GM20431 (cell line): Measurements from ENCODE around the gene EVC.
"Not testable (repeated sequence)": the region's sequence is repeated elsewhere in the genome, so short reads cannot be mapped to it uniquely, and the experiment has no call there.

Source experiments
- in situ Hi-C: fragments of 300-500 bp; cut with MseI, MboI; formaldehyde crosslinking; loops from one replicate; pipeline ENCODE4 v1.15.0; 2020; ENCODE audit warnings: low sequenced_read_pairs; ENCODE audit not compliant: unreplicated experiment

Gene EVC

DNA sequence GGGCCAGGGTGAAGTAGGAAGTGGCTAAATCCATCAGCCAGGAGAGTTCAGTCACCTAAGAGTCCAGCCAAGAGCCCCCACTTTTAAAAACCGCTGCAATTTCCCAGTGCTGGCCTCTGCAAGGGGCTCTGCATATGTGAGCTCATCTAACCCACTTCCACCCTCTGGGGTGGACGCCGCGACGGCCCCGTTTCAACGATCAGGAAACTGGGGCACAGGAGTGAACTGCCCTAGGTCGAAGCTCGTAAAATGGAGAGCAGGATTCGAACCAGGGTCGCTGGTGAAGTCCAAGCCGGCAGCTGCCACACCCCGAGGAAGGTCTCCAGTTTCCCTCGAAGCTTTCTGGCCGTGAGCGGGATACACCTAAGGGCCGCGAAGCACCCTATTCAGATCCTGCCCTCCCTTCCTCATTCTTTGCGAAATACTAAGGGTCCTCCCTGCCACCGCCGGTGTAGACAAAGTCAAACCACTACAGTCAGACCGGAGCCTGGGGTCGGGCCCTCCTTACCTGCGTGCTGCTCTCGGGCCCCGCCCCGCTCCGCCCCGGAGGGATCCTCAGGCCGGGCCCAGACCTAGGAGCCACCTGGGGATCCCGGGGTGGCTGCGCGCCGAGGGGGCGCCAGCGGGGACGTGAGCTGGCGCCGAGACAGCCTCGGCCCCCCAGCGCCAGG, 3.1 kb upstream of the EVC start:
- in situ Hi-C loops = no loop called here

DNA sequence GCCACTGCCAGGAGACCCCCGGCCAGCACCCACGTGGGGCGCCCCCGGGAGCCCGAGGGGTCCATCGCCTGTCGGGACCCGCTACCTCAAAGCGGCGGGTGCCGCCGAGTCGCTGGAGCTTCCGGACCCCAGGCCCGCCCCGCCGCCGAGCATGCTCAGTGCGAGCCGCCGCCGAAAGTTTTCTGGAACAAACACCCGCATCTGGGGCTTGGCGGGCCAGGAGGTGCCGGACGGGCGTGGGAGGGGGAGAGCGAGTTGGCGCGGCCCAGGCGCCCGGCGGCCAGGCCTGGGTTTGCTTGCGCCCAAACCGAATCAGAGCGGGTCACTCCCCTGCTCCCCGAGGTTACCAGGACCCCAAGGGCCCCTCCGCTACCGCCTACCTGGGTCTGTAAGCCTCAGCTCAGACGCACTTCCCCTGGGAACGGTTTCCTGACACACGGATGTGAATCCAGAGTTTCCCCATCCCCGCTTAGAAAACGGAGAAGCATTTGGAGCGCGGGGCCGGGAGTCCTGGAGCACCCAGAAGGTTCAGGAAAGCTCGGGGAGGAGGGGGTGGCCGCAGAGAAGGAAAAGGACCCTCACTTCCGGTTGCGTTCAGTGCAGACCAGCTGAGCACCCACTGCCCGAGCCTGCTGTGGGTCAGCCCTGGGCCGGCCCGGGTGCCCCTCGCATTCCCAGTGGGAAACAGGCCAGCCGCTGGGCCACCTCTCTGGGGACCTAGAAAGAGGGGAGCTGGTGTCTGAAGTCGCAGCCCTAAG, 2.4 kb upstream of the EVC start, which contains the start of gene EVC2:
Gene EVC2 (minus strand): TSS at position 111 of the 758 bp plus-strand sequence. CDS start 46 bp downstream, at position 65.
- in situ Hi-C loops = no loop called here

DNA sequence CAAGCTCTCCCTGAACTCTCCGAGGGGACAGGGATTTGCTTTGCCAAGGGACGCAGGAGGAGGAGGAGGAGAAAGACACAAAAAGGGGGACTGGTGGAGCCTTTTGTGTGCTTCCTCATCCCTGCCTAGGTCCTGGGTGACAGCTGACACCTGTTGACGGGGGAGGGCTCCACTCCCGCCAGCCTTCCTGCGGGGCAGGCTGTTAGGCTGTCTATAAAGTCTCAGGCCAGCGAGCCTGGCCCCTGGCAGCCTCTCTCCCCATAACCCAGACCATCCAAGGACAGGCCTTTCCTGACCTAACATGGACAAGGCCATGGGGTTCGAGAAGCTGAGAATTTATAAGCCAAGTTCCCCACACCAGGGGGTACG, 1.8 kb upstream of the EVC start:
- in situ Hi-C loops = no loop called here

DNA sequence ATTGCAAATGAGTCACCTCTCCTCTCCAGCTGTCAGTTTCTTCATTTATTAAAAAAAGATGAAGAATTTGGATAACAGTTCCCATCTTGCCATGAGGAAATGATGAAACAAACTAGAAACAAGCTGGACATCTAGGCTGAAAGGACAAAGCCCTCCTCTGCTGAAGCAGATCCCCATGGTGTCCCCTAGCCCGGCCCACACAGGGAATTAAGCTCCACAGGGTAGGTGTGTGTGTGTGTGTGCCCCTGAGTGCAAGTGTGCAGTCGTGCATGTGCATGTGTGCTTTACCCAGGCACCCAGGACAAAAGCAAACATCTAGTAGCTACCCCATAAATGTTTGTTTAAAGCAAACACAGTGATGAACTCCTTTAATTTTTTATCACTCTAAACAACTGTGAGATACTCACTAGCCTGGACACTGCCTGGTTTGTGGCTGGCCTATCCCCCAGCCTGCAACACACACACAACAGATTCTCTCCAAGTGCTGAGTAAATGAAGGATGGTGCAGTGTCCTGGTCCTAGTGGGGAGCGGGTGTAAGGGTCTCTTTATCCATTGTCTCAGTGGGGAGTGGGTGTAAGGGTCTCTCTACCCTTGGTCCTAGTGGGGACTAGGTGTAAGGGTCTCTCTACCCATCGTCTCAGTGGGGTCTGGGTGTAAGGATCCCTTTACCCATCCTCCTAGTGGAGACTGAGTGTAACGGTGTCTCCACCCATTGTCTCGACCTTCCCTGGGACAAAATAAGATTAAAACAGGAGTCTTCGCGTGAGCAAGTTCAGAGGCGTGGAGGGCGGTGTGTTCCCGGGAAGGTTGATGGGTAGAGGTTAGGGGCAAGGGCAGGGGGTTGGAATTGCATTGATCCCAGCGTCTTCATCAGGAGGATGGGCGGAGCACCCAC, 688 bp upstream of the EVC start:
- in situ Hi-C loops = no loop called here

DNA sequence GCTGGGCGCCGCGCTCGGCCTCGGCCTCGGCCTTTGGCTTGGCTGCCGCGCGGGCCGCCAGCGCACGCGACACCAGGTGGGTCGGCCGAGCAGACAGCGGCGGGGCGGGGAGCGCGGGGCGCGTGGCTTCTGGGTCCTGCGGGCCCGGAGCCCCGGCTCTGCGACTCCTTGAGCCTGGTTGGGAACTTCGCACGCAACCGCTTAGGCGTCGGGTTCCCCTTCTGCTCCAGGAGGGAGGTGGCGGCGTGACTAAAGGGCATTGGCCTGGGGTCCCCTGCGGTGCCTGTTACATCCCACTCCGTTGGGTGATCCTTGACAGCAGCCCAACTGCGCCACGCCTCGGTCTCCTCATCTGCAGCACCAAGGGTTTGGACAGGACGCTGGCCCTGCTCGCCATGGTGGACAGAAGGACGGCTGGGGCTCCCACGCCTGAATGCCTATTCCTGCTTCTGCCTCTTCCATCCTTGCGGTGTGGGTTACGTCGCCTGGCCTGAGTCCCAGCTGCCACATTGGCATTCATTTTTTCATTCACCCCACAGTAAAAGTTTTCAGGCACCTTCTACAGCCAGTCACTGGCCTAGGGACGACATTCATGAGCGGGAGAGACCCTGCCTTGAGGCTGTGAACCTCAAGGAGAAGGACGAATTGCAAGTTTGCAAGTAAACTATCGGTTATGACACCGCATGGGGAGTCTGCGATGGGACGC, 631 bp downstream of the EVC start:
- in situ Hi-C loops = no loop called here

DNA sequence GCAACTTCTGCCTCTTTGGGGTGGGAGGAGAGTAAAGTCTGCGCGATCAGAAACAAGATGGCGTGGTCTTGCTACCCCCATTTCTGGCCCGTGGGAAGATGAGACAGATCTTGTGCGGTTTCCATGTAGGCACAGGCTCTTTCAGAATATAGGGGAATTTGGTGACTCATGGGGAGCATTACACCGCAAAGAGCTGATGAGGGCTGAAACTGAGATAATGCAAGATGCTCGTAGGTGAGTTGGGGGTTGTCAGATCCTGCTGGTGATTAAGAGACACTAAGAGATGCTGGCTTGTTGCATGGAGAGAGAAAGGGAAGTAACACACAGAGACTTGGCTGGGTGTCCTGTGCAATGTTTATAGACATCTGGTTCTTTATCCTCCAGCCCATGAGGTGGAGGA, 1.5 kb downstream of the EVC start:
- in situ Hi-C loops = no loop called here

DNA sequence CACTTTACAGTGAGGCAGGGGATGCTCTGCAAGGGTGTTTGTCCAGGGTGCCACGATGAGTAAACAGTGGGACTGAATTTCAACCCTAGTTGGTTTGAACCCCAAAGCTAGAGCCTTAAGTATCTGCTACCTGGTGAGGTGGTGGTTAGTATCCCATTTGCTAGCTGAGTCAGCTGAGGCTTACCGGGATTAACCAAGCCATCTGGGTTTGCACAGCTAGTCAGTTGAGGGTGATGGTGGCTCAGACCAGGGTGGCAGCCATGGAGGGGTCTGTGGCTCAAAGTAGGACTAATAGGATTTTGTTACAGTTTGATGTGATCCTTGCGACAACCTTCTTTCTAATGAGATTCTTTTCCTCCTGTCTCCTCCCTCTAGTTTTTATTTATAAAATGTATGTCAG, 1.9 kb downstream of the EVC start:
- in situ Hi-C loops = no loop called here

DNA sequence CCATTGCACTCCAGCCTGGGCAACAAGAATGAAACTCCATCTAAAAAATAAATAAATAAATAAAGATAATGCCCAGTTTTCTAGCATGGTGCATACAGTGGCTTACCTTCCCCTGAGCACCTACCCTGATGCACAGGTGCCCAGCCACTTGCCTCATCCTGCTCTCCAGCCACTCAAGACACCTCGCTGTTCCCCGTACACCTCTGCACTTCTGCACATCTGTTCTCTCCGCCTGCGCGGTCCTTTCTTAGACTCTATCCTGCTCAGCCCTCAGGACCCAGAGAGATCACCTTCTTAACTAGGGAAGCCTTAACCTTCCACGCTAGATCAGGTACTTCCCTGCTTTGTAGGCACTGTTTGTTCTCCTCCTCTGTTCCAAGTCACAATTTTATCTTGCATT, 2.9 kb downstream of the EVC start:
- in situ Hi-C loops = no loop called here

DNA sequence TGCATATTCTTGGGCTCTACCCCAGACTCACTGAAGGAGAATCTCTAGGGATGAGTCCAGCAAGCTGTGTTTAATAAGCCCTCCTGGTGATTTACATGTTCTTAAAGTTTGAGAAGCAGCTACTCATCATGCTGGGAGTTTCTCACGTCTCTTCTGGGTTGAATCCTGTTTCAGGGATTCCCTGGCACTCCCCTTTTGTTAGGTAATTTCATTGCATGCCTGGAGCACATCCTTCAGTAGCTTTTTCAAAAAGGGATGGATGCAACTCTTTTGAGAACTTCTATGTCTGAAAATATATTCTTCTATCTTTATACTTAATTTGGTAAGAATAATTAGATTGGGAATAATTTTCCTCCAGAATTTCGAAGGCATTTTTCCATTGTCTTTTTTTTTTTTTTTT, 4.4 kb downstream of the EVC start:
- in situ Hi-C loops = no loop called here

DNA sequence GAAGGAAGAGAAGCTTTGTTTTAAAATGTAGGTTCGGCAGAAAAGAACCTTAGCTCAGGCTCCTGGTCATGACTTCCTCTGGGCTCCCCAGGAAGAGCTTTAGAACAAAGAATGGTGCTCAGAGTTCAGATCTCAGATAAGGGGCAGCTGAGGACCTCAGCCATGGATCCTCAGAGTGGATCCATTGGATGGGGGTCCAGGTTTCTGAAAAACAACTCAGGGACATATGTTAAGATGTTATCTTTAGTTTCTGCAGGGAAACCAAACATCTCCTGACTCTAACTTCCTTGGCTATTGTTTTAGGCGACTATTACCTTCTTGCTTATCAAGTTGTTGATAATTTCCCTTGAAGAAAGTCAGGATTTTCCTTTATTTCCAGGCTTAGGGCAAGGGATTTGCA, 5.4 kb downstream of the EVC start:
- in situ Hi-C loops = no loop called here

DNA sequence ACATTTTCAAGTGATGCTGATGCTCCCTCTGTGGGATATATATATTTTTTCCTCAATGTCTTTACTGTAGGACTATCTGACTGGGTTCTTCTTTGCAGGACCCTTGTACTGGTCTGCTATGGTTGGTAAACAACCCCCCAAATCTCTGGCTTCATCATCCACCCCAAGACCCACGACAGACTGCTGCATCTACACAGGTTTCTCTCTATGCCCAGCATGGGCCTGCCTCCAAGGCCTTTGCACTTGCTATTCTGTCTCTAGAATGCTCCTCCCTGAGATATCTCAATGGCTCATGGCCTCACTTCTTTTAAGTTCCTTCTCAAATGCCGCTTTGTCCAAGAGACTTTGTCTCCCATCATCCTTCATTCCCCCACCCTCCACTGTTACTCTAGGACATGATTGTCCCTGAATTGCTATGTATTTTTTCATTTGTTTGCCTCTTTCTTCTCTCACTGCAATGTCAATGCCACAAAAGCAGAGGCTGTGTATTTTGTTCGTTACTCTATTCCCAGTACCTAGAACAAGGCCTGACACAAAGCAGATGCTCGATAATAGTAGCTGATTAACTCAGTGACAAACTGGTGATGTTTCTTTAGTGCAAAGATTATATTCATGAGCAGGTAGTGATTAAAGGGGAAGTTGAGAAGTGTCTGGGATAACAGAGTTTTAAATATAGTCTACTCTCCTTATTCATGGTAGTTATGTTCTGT, 6.6 kb downstream of the EVC start:
- in situ Hi-C loops = no loop called here

DNA sequence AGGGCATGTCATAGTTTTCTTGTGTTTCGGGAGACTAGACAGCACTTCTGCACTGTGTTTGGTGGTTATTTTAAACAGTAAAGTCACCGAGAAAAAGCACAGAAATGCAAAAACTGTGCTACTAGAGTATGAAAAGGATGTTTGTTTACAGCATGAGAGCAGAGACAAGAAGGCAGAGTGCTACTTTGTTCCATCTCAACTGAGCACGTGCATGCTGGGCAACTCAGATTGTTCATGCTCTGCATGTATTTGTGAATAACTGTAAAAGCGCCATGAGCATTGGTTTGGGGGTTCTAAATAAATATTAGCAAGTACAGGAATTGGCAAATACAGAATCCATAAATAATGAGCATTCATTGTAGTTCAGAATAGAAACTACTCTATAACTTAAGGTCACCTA, 7.4 kb downstream of the EVC start:
- in situ Hi-C loops = no loop called here

DNA sequence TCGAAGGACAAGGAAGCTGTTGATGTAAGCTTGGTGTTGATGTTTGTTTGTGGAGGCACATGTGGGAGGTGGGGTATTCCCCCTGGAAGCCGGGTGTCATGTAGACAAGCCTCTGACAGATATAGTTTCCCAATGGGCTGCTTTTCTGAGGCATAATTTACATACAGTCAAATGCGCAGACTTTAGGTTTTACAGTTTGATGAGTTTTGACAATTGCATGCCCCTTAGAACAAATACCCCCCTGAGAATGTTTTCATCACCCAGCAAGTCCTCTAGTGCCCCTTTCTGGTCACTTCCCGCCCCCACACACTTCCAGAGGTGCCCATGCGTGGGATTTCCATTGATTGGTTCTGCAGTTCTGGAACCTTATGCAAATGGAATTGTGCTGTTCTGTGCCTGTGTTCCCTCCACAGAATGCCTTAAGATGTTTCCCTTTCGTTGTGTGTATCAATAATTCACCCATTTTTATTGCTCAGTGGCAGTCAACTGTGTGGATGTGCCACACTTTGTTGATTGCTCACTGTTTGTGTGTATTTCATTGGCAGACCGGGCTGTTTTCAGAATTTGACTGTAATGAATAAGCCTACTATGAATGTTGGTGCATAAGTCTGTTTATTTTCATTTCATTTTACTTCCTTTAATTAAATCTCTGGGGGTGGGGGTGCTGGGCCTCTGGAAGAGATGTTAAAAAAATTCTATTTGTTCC, 8.5 kb downstream of the EVC start:
- in situ Hi-C loops = no loop called here

DNA sequence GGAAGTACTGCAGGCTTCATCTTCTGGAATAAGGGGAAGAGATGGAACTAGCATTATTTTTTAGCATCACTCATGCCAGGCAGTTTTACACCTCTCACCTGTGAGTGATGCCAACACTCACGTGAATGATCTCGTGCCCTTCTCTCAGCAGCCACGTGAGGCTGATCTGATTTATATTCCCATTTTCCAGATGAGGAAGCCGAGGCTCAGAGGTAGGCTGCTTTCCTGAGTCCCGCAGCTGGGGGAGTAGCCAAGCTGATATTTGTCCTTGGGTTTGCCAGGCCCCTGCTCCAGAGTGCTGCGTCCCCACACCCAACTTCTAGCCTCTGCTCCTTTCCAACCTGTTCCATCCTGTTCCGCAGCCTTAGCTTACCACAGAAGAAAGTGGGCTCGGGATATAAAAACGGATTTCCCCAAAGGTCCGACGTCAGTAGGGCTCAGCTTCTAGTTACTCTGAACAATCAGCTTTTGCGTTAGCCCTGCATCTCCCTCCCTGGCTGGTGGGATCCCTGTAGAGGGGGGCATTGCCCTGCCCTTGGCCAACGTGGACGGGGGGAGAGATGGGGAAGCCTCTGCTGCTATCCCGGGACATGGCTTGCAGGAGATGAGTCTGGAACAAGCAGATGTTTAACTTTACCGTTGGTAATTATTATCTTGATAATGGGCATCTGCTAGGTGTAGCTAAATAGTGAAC, 9.3 kb downstream of the EVC start:
- in situ Hi-C loops = no loop called here

DNA sequence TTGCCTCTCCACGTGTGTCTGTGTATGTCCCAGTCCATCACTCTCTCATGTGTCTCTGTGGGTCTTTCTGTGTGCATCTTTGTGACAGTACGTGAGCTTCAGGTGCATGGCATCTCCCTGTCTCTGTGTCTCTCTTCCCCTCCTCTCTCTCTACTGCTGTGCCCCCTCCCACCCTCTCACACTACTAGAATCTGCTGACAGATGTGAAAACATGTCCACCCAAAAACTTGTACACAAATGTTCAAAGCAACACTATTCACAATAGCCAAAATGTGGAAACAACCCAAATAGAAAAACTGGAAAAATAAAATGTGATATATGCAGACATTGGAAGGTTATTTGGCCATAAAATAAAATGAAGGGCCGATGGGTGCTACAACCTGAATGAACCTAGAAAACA, 10.0 kb downstream of the EVC start:
- in situ Hi-C loops = no loop called here

DNA sequence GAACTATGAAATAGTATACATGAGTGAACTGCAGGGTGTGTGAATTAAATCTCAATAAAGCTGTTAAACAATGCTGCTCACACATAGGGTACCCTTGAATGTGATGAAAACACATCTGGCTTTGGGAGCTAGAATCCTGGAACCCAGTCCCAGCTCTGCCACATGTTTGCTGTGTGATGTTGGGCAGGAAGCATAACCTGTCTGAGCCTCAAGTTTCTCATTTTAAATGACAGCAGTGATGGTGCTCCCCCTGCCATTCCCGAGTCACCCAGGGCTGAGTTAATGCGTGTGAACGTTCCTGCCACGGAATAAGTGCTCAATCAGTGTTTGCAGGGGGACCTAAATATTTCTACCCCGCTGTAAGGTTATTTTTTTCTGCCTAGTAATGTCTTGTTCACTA, 10.9 kb downstream of the EVC start:
- in situ Hi-C loops = no loop called here

DNA sequence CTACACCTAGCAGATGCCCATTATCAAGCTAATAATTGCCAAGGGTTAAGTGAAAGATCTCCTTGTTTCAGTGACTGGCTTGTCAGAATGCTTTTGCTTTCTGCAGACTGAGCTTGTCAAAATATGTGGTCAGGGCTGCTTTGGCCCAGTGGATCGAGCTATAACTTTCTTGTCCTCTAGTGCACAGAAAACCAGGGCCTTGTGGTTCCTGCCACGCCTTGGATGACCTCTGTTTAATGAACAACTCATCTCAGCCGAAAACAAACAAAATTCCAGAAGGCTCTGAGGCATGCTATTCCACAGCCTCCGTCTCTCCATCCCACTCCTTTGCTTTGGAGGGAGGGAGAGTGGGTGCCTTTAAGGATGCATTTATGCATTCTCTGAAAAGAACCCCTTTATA, 11.3 kb downstream of the EVC start:
- in situ Hi-C loops = no loop called here

DNA sequence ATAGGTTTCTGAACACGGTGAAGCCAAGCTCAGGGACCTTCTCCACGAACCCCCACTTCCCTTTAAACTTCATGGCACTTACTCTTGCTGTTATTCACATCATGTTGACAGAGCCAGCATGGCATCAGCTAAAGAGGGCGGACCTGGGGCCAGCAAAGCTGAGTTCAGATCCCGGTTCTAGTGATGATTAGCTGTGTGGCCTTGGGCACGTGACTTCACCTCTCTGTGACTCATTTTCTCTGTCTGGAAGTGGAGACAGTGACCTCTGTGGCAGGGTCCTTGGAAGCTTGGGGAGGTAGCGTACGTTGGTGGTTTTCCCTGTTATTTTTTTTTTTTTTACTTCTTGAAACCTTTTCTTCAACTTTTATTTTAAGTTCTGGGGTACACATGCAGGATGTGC, 13.4 kb downstream of the EVC start:
- in situ Hi-C loops = no loop called here

DNA sequence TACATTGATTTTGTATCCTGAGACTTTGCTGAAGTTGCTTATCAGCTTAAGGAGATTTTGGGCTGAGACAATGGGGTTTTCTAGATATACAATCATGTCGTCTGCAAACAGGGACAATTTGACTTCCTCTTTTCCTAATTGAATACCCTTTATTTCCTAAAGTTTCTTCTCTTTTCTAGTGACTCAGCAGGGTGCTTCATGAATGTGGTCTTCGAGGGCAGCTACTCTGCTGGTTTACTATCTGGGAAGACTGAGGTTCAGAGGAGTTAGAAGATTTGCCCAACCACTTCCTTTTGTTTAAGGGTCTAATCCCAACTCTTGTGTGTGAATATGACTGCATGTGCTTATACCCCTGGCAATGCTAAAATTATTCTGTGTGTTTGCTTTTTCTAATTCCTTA, 17.4 kb downstream of the EVC start:
- in situ Hi-C loops = not testable (repeated sequence)
